Islet precursor cell (in vitro differentiated cells): ENCODE measurements around the gene CLDN19.

Source experiments
- DNase-seq: peaks from one replicate; pipeline ENCODE4 v3.0.0-alpha.2; 2018

The CLDN19 gene

DNA sequence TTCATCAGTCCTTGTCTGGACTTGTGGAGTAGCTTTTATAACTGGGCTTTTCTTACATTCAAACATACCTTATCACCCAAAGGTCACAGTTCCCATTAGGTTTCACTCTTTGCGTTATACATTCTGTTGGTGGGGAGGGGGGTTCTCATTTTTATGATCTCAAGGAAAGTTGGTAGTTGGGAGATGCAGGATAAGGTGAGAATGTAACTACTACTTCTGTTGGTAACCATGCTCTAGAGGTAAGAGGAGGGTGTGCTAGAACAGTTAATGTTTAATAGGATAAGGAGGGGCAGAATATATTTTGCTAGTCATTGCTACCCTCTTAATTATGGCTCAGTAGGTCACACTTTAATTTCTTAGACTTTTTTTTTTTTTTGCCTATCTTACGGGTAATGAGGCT, 47.1 kb downstream of the CLDN19 start:
- DNase-seq = no peak

- no peak for DNase-seq
These were observed 47.6 kb downstream of the CLDN19 start for GRCh38 chr1:42692461-42692860.

- no peak for DNase-seq
These were observed 48.9 kb downstream of the CLDN19 start for GRCh38 chr1:42691157-42691498.

GRCh38 chr1:42690477-42691156, 49.4 kb downstream of the CLDN19 start:
- no peak for DNase-seq

- no peak for DNase-seq
These were observed 50.1 kb downstream of the CLDN19 start for GRCh38 chr1:42689912-42690311.

DNA sequence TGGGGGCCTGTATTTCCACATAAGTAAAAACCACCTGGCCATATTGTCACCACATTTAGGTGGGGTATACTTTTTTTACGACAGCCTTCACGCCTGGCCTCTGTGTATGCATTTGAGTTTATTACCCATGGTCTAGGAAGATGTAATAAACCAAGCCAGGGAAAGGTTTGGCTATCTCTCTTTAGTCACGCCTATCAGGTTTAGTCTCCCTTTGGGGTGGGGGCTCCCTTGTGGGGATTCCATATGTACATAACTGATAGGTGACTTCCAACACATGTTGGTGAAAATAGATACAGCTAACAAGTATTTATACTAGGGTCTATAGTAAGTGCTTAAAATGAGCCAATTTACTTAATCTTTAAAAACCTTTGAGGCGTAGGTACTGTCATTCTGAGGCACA, 53.6 kb downstream of the CLDN19 start:
- no peak for DNase-seq

- no peak for DNase-seq
These were observed 55.9 kb downstream of the CLDN19 start for GRCh38 chr1:42684139-42684538.
